K562 (cell line): Measurements from ENCODE around the gene TNFSF9. TPM values are rescaled to one million over a fixed set of nuclear protein-coding genes. Genes with fewer than 3 reads are reported as not detected.

ENCODE experiments used
- CREB1 ChIP-seq, 2 experiments: sonication (generic) in 1 of 2; formaldehyde crosslinking in 1 of 2; IDR thresholded peaks; 2 replicates each; pipeline versions ENCODE4 v1.6.1 to v1.8.0; 2012 to 2022; ENCODE audit warnings: inconsistent platforms in 1 of 2, mild to moderate bottlenecking in 1 of 2, missing genetic modification reagents in 1 of 2, moderate library complexity in 1 of 2
- DIDO1 ChIP-seq: fragments of 450-650 bp; IDR thresholded peaks from 2 replicates; pipeline ENCODE4 v1.6.1; 2016; ENCODE audit warnings: low read depth, missing biosample characterization, missing genetic modification characterization
- DLX4 ChIP-seq: fragments of 250-450 bp; sonication (Bioruptor Pico); IDR thresholded peaks from 2 replicates; pipeline ENCODE4 v1.6.1; 2021; ENCODE audit warnings: mild to moderate bottlenecking
- FOS ChIP-seq: IDR thresholded peaks from 3 replicates; pipeline ENCODE4 v1.6.1; 2011; ENCODE audit not compliant: insufficient read length; ENCODE audit errors: extremely low read depth
- MCM3 ChIP-seq: fragments of 450-650 bp; IDR thresholded peaks from 2 replicates; pipeline ENCODE4 v1.6.1; 2016
- NFYB ChIP-seq: IDR thresholded peaks from 2 replicates; pipeline ENCODE4 v1.6.1; 2011; ENCODE audit warnings: mild to moderate bottlenecking, moderate library complexity; ENCODE audit not compliant: insufficient read length; ENCODE audit errors: extremely low read depth
- PHB2 ChIP-seq: fragments of 450-650 bp; IDR thresholded peaks from 2 replicates; pipeline ENCODE4 v1.6.1; 2017; ENCODE audit warnings: low read depth
- POLR2AphosphoS2 ChIP-seq: IDR thresholded peaks from 2 replicates; pipeline ENCODE4 v1.6.1; 2012; ENCODE audit warnings: low read length, improper control_type of control experiment
- POLR2B ChIP-seq: fragments of 450-650 bp; IDR thresholded peaks from 2 replicates; pipeline ENCODE4 v1.6.1; 2018; ENCODE audit warnings: low read depth; ENCODE audit not compliant: partially characterized antibody
- SLC30A9 ChIP-seq: fragments of 250-450 bp; sonication (Bioruptor Pico); IDR thresholded peaks from 2 replicates; pipeline ENCODE4 v1.8.0; 2022; ENCODE audit warnings: mild to moderate bottlenecking, moderate library complexity
- SNAPC5 ChIP-seq: fragments of 250-450 bp; sonication (Bioruptor Pico); IDR thresholded peaks from 2 replicates; pipeline ENCODE4 v1.8.0; 2021; ENCODE audit warnings: moderate library complexity, mild to moderate bottlenecking, inconsistent platforms
- SOX6 ChIP-seq: fragments of 450-650 bp; IDR thresholded peaks from 2 replicates; pipeline ENCODE4 v1.6.1; 2014; ENCODE audit warnings: mild to moderate bottlenecking
- SRF ChIP-seq, 2 experiments: fragments of 250-450, 450-650 bp in 1 of 2; sonication (Bioruptor Pico) in 1 of 2; sonication (generic) in 1 of 2; formaldehyde crosslinking; IDR thresholded peaks; 2 replicates each; pipeline versions ENCODE4 v1.5.0 to v1.5.1; 2020 to 2022; ENCODE audit warnings: mild to moderate bottlenecking in 1 of 2, missing genetic modification reagents in 1 of 2
- TCF7L2 ChIP-seq: fragments of 150-350 bp; IDR thresholded peaks from 2 replicates; pipeline ENCODE4 v1.6.1; 2016; ENCODE audit warnings: low read depth, mild to moderate bottlenecking, low read length, moderate library complexity
- USF1 ChIP-seq: sonication (generic); formaldehyde crosslinking; IDR thresholded peaks from 2 replicates; pipeline ENCODE4 v1.9.0; 2022; ENCODE audit warnings: mild to moderate bottlenecking, missing genetic modification reagents
- ZBTB33 ChIP-seq: sonication (generic); formaldehyde crosslinking; IDR thresholded peaks from 2 replicates; pipeline ENCODE4 v1.8.1; 2023; ENCODE audit warnings: mild to moderate bottlenecking, missing genetic modification reagents
- ZNF143 ChIP-seq: sonication (generic); formaldehyde crosslinking; IDR thresholded peaks from 2 replicates; pipeline ENCODE4 v1.9.0; 2022; ENCODE audit warnings: mild to moderate bottlenecking, missing genetic modification reagents
- ZNF239 ChIP-seq: fragments of 250-450 bp; sonication (Bioruptor Pico); IDR thresholded peaks from 2 replicates; pipeline ENCODE4 v1.4.0; 2020; ENCODE audit warnings: mild to moderate bottlenecking
- ZNF436 ChIP-seq: fragments of 250-450, 450-650 bp; sonication (Bioruptor Pico); formaldehyde crosslinking; IDR thresholded peaks from 2 replicates; pipeline ENCODE4 v1.7.0; 2020; ENCODE audit warnings: mild to moderate bottlenecking
- ZNF586 ChIP-seq: fragments of 450-650 bp; formaldehyde crosslinking; conservative IDR thresholded peaks from 2 replicates; pipeline ENCODE4 v1.4.0; 2020; ENCODE audit warnings: mild to moderate bottlenecking, moderate library complexity
- polyA plus RNA-seq, 8 experiments: library from polyadenylated mRNA; depleted of rRNA in 4 of 8; stranded (reverse) in 5 of 8; unstranded in 3 of 8; fragments of >200 nt; fragmentation: Nextera tagmentation in 2 of 8; fragmentation: Illumina TruSeq in 1 of 8; extraction: Ambion mirVana in 2 of 8; extraction: Trizol in 1 of 8; gene quantifications; 2 replicates each; pipeline versions ENCODE4 v1.2.1 to v1.2.3, GENCODE V29; 2011 to 2014; ENCODE audit warnings: inconsistent platforms in 1 of 8, missing spikeins in 1 of 8
- total RNA-seq, 7 experiments: library from RNA; depleted of rRNA in 6 of 7; stranded (reverse); fragments of >200 nt in 6 of 7; fragmentation: Illumina TruSeq in 2 of 7; extraction: Trizol in 2 of 7; gene quantifications; 2 replicates each; pipeline versions ENCODE4 v1.2.1 to v1.2.3, GENCODE V29; 2011 to 2021; ENCODE audit warnings: low replicate concordance in 1 of 7
- TF ChIP-seq, protein P1 (sequence below): fragments of 250-450 bp; sonication (Bioruptor Pico); IDR thresholded peaks from 2 replicates; pipeline ENCODE4 v1.8.0; 2021; ENCODE audit warnings: moderate library complexity, mild to moderate bottlenecking, inconsistent platforms

The TNFSF9 gene
- total and polyA plus RNA-seq, 9 of the 15 experiments (the other 6 are each of a cell fraction or from before 2014, with no cell fraction given): 1.4 to 17.9 (median 6.5) TPM

- 0 out of 2 replicates have a peak, but pooled peaks have one; percentile 47 for TF ChIP-seq DIDO1 (tag)
- TF ChIP-seq ZBTB33 (CRISPR knock-in tag): no peak
- TF ChIP-seq ZNF586: no peak
- TF ChIP-seq USF1 (CRISPR knock-in tag): peak; percentile 45; the same call in 1 of the 2 replicates
- no peak for TF ChIP-seq SNAPC5 (CRISPR knock-in tag)
- no peak for TF ChIP-seq DLX4
- TF ChIP-seq PHB2: peak; percentile 34; the same call in 1 of the 2 replicates
- TF ChIP-seq CREB1 (IDR thresholded peaks at IDR 0.05): peak; percentile 88
- TF ChIP-seq CREB1 (CRISPR knock-in tag; IDR thresholded peaks at IDR 0.05): peak; percentile 83
- TF ChIP-seq SLC30A9: no peak
- TF ChIP-seq POLR2AphosphoS2: no peak
- peak; percentile 4; the same call in 1 of the 2 replicates for TF ChIP-seq SOX6
- TF ChIP-seq SRF (CRISPR knock-in tag; IDR thresholded peaks at IDR 0.05): 0 out of 4 replicates have a peak, but pooled peaks of 1 of the 2 experiments have one; percentile 17
- no peak for TF ChIP-seq FOS
- TF ChIP-seq MCM3: no peak
- TF ChIP-seq TCF7L2: no peak
- no peak for TF ChIP-seq ZNF436 (CRISPR knock-in tag)
- TF ChIP-seq ZNF239: no peak
- peak; percentile 95 for TF ChIP-seq POLR2B
- TF ChIP-seq, protein P1, sequence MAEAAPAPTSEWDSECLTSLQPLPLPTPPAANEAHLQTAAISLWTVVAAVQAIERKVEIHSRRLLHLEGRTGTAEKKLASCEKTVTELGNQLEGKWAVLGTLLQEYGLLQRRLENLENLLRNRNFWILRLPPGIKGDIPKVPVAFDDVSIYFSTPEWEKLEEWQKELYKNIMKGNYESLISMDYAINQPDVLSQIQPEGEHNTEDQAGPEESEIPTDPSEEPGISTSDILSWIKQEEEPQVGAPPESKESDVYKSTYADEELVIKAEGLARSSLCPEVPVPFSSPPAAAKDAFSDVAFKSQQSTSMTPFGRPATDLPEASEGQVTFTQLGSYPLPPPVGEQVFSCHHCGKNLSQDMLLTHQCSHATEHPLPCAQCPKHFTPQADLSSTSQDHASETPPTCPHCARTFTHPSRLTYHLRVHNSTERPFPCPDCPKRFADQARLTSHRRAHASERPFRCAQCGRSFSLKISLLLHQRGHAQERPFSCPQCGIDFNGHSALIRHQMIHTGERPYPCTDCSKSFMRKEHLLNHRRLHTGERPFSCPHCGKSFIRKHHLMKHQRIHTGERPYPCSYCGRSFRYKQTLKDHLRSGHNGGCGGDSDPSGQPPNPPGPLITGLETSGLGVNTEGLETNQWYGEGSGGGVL: no peak
- TF ChIP-seq ZNF143 (CRISPR knock-in tag): no peak
- TF ChIP-seq NFYB: no peak
Observed at GRCh38 chr19:6530386-6531162, at the start of gene TNFSF9 (continued).
